Prostate gland (tissue), 2 donors: Measurements from ENCODE around the gene BDP1.
"Not testable (repeated sequence)": the region's sequence is repeated elsewhere in the genome, so short reads cannot be mapped to it uniquely, and the experiment has no call there.

ENCODE experiments used
- POLR2A ChIP-seq: fragments of 450-650 bp; IDR thresholded peaks from one replicate; pipeline ENCODE4 v1.6.1; 2016; ENCODE audit warnings: antibody characterized with exemption, mild to moderate bottlenecking
- POLR2AphosphoS5 ChIP-seq: sonication (generic); formaldehyde crosslinking; IDR thresholded peaks from one replicate; pipeline ENCODE4 v1.6.1; 2017; ENCODE audit warnings: antibody characterized with exemption
- TF ChIP-seq, protein P1 (sequence below), 4 experiments: fragments of 200-600 bp in 2 of 4; fragments of 450-650 bp in 2 of 4; sonication (generic) in 2 of 4; IDR thresholded peaks; 1 replicate in 3 of 4; 2 replicates in 1 of 4; pipeline ENCODE4 v1.5.1; 2016 to 2019; ENCODE audit warnings: antibody characterized with exemption in 4 of 4, mild to moderate bottlenecking in 2 of 4, moderate library complexity in 2 of 4

DNA sequence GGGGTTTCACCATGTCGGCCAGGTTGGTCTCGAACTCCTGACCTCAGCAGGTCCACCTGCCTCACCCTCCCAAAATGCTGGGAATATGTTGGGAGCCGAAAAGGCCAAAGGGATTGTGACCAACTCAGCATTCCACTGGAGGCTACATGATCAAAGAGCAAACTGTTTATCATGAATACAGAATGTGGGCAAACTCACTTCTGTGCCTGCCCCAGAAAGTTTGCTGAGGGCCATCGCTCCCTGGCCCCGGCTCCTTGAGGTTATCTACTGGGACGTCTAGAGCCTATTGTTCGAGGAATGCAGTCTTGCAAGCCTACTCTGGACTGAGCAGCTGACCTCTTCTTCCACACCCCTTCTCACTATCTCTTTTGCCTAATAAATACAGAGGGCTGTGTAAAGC, 116.4 kb downstream of the BDP1 start:
- TF ChIP-seq, protein P1, sequence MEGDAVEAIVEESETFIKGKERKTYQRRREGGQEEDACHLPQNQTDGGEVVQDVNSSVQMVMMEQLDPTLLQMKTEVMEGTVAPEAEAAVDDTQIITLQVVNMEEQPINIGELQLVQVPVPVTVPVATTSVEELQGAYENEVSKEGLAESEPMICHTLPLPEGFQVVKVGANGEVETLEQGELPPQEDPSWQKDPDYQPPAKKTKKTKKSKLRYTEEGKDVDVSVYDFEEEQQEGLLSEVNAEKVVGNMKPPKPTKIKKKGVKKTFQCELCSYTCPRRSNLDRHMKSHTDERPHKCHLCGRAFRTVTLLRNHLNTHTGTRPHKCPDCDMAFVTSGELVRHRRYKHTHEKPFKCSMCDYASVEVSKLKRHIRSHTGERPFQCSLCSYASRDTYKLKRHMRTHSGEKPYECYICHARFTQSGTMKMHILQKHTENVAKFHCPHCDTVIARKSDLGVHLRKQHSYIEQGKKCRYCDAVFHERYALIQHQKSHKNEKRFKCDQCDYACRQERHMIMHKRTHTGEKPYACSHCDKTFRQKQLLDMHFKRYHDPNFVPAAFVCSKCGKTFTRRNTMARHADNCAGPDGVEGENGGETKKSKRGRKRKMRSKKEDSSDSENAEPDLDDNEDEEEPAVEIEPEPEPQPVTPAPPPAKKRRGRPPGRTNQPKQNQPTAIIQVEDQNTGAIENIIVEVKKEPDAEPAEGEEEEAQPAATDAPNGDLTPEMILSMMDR (IDR thresholded peaks at IDR 0.05), result not testable (repeated sequence)
- not testable (repeated sequence) for TF ChIP-seq POLR2A, POLR2AphosphoS5
